H1 (cell line): ENCODE measurements around the gene MAN1C1. TPM values are rescaled to one million over a fixed set of nuclear protein-coding genes. Genes with fewer than 3 reads are reported as not detected.

Experiments used
- CTCF ChIA-PET: fragments of 300-600 bp; sonication (Branson Sonifier 250); formaldehyde crosslinking; loops from one replicate; lab custom pipeline; 2021; ENCODE audit not compliant: partially characterized antibody; lab: Charles Lee
- POLR2A ChIA-PET: fragments of 300-600 bp; sonication (Branson Sonifier 250); formaldehyde crosslinking; loops from one replicate; lab custom pipeline; 2021; ENCODE audit warnings: inconsistent platforms; ENCODE audit not compliant: partially characterized antibody; lab: Charles Lee
- DNase-seq, 2 experiments: peaks; one replicate each; pipeline versions ENCODE4 v3.0.0 to v3.0.0-alpha.2; 2010 to 2022; ENCODE audit warnings: low spot score in 2 of 2, low read depth in 1 of 2, mixed read lengths in 1 of 2
- FAIRE-seq: peaks from 2 replicates; lab custom pipeline; 2011; peaks lifted over from hg19 to GRCh38; lab: Jason Lieb, UNC
- H2AFZ ChIP-seq: 2 replicates; pipeline ENCODE4 v1.8.1; 2012; ENCODE audit warnings: low read length, inconsistent platforms
- H2AK5ac ChIP-seq: 2 replicates; pipeline ENCODE4 v1.6.1; 2013; ENCODE audit warnings: low read depth, low read length
- H2BK120ac ChIP-seq: replicated peaks from 2 replicates; pipeline ENCODE3; 2013; ENCODE audit warnings: low read depth, low read length, inconsistent platforms
- H2BK12ac ChIP-seq: 2 replicates; pipeline ENCODE4 v1.6.1; 2013; ENCODE audit warnings: low read depth, low read length
- H2BK15ac ChIP-seq: 2 replicates; pipeline ENCODE4 v1.6.1; 2013; ENCODE audit warnings: low read length
- H2BK20ac ChIP-seq: 2 replicates; pipeline ENCODE4 v1.6.1; 2013; ENCODE audit warnings: low read length
- H2BK5ac ChIP-seq: 2 replicates; pipeline ENCODE4 v1.6.1; 2013; ENCODE audit warnings: low read depth, low read length
- H3K14ac ChIP-seq: 2 replicates; pipeline ENCODE4 v1.6.1; 2013; ENCODE audit warnings: inconsistent platforms; ENCODE audit not compliant: insufficient read length
- H3K18ac ChIP-seq: 2 replicates; pipeline ENCODE4 v1.6.1; 2013; ENCODE audit warnings: low read length; ENCODE audit errors: extremely low read depth
- H3K23ac ChIP-seq: 2 replicates; pipeline ENCODE4 v1.6.1; 2013; ENCODE audit warnings: inconsistent platforms; ENCODE audit not compliant: insufficient read length
- H3K23me2 ChIP-seq: 2 replicates; pipeline ENCODE4 v1.6.1; 2013; ENCODE audit warnings: low read depth, low read length
- H3K27ac ChIP-seq: 2 replicates; pipeline ENCODE4 v1.6.1; 2011; ENCODE audit warnings: low read depth, low read length, inconsistent platforms
- H3K27me3 ChIP-seq, 4 experiments: replicated peaks in 1 of 4; 1 replicate in 1 of 4; 2 replicates in 3 of 4; pipeline versions ENCODE4 v1.6.1 to v1.8.1; 2011 to 2013; ENCODE audit warnings: low read length in 3 of 4, mild to moderate bottlenecking in 3 of 4, inconsistent platforms in 2 of 4, mixed read lengths in 2 of 4, moderate library complexity in 1 of 4; ENCODE audit not compliant: control insufficient read depth in 3 of 4, insufficient read depth in 3 of 4; ENCODE audit errors: extremely low read depth in 1 of 4
- H3K36me3 ChIP-seq, 4 experiments: 2 replicates each; pipeline versions ENCODE4 v1.6.1 to v1.8.1; 2011 to 2013; ENCODE audit warnings: mild to moderate bottlenecking in 4 of 4, low read length in 3 of 4, moderate library complexity in 2 of 4, control low read depth in 1 of 4, inconsistent platforms in 1 of 4; ENCODE audit not compliant: insufficient read depth in 4 of 4, control insufficient read depth in 2 of 4
- H3K4ac ChIP-seq: replicated peaks from 2 replicates; pipeline ENCODE3; 2013; ENCODE audit warnings: low read length, low read depth, mixed read lengths, inconsistent platforms; ENCODE audit not compliant: insufficient read length
- H3K4me1 ChIP-seq, 4 experiments: replicated peaks in 1 of 4; 1 replicate in 1 of 4; 2 replicates in 3 of 4; pipeline versions ENCODE4 v1.6.1 to v1.8.1; 2011 to 2013; ENCODE audit warnings: low read length in 3 of 4, inconsistent platforms in 2 of 4, mixed read lengths in 1 of 4; ENCODE audit not compliant: insufficient read depth in 4 of 4, control insufficient read depth in 3 of 4
- H3K4me2 ChIP-seq, 2 experiments: 2 replicates each; pipeline versions ENCODE4 v1.6.1 to v1.8.1; 2011 to 2013; ENCODE audit warnings: low read depth in 2 of 2, low read length in 2 of 2, control low read depth in 1 of 2, inconsistent platforms in 1 of 2, mild to moderate bottlenecking in 1 of 2; ENCODE audit not compliant: insufficient read depth in 1 of 2
- H3K4me3 ChIP-seq, 4 experiments: fragments of 200-600, 300-600 bp in 1 of 4; sonication (generic), shearing (Covaris generic), sonication (Bioruptor Twin) in 1 of 4; 2 replicates each; pipeline versions ENCODE4 v1.5.1 to v1.8.1; 2011 to 2016; ENCODE audit warnings: low read length in 4 of 4, low read depth in 3 of 4, control low read depth in 2 of 4, inconsistent platforms in 2 of 4, mild to moderate bottlenecking in 2 of 4, mixed read lengths in 1 of 4, moderate library complexity in 1 of 4; ENCODE audit not compliant: insufficient read depth in 2 of 4; ENCODE audit errors: extremely low read depth in 1 of 4
- H3K56ac ChIP-seq: replicated peaks from 2 replicates; pipeline ENCODE3; 2013; ENCODE audit warnings: low read depth, mild to moderate bottlenecking, mixed read lengths, low read length, inconsistent platforms; ENCODE audit not compliant: insufficient read length
- H3K79me1 ChIP-seq: 2 replicates; pipeline ENCODE4 v1.6.1; 2013; ENCODE audit warnings: low read depth, low read length, control low read depth
- H3K79me2 ChIP-seq, 2 experiments: 2 replicates each; pipeline versions ENCODE4 v1.6.1 to v1.8.1; 2012 to 2013; ENCODE audit warnings: low read length in 2 of 2, mild to moderate bottlenecking in 2 of 2, inconsistent platforms in 1 of 2; ENCODE audit not compliant: insufficient read depth in 2 of 2, control insufficient read depth in 1 of 2
- H3K9ac ChIP-seq, 4 experiments: replicated peaks in 1 of 4; 1 replicate in 1 of 4; 2 replicates in 3 of 4; pipeline versions ENCODE4 v1.6.1 to v1.8.1; 2011 to 2013; ENCODE audit warnings: low read depth in 3 of 4, low read length in 3 of 4, control low read depth in 2 of 4, mild to moderate bottlenecking in 2 of 4, moderate library complexity in 2 of 4, inconsistent platforms in 1 of 4; ENCODE audit errors: extremely low read depth in 1 of 4
- H3K9me3 ChIP-seq, 2 experiments: 2 replicates each; pipeline versions ENCODE4 v1.6.1 to v1.8.1; 2012 to 2013; ENCODE audit warnings: mild to moderate bottlenecking in 2 of 2, moderate library complexity in 2 of 2, control low read depth in 1 of 2, inconsistent platforms in 1 of 2, low read depth in 1 of 2, low read length in 1 of 2, mixed read lengths in 1 of 2; ENCODE audit not compliant: insufficient read depth in 2 of 2
- H4K20me1 ChIP-seq, 2 experiments: replicated peaks in 1 of 2; 2 replicates each; pipeline versions ENCODE3 to v1.8.1; 2011 to 2013; ENCODE audit warnings: inconsistent platforms in 2 of 2, low read length in 2 of 2, mild to moderate bottlenecking in 1 of 2; ENCODE audit not compliant: insufficient read depth in 2 of 2, control insufficient read depth in 1 of 2
- H4K5ac ChIP-seq: 2 replicates; pipeline ENCODE4 v1.6.1; 2013; ENCODE audit warnings: low read length, low read depth, mixed read lengths, inconsistent platforms; ENCODE audit not compliant: insufficient read length
- H4K8ac ChIP-seq: 2 replicates; pipeline ENCODE4 v1.8.0; 2013; ENCODE audit warnings: mild to moderate bottlenecking, moderate library complexity, low read length, inconsistent platforms; ENCODE audit not compliant: insufficient read depth; ENCODE audit errors: extremely low read depth
- H4K91ac ChIP-seq: replicated peaks from 2 replicates; pipeline ENCODE3; 2013; ENCODE audit warnings: low read length, mixed read lengths, inconsistent platforms; ENCODE audit not compliant: insufficient read length
- BACH1 ChIP-seq: IDR thresholded peaks from 2 replicates; pipeline ENCODE4 v1.6.1; 2012; ENCODE audit warnings: low read length, improper control_type of control experiment
- CEBPB ChIP-seq: IDR thresholded peaks from 2 replicates; pipeline ENCODE4 v1.6.1; 2012; ENCODE audit warnings: low read depth, low read length
- CHD2 ChIP-seq: IDR thresholded peaks from 2 replicates; pipeline ENCODE4 v1.6.1; 2012; ENCODE audit warnings: low read length, improper control_type of control experiment
- EZH2 ChIP-seq: fragments of 200-600 bp; sonication (generic); IDR thresholded peaks from 2 replicates; pipeline ENCODE4 v1.7.1; 2012; ENCODE audit warnings: low read depth, mild to moderate bottlenecking, moderate library complexity, low read length, inconsistent platforms; ENCODE audit not compliant: severe bottlenecking
- HDAC2 ChIP-seq, 2 experiments: fragments of 300-600 bp in 1 of 2; sonication (generic) in 1 of 2; IDR thresholded peaks; 2 replicates each; pipeline ENCODE4 v1.6.1; 2011 to 2012; ENCODE audit warnings: low read depth in 2 of 2, low read length in 2 of 2, mild to moderate bottlenecking in 2 of 2, moderate library complexity in 2 of 2, borderline replicate concordance in 1 of 2, inconsistent platforms in 1 of 2
- JUND ChIP-seq: IDR thresholded peaks from 2 replicates; pipeline ENCODE4 v1.6.1; 2011; ENCODE audit warnings: mild to moderate bottlenecking, improper control_type of control experiment, low read length
- PHF8 ChIP-seq: fragments of 200-600 bp; sonication (generic); conservative IDR thresholded peaks from 2 replicates; pipeline ENCODE4 v1.7.1; 2012; ENCODE audit warnings: low read depth, mild to moderate bottlenecking, inconsistent platforms, low read length, moderate library complexity
- POLR2A ChIP-seq, 2 experiments: IDR thresholded peaks; 1 replicate in 1 of 2; 2 replicates in 1 of 2; pipeline ENCODE4 v1.6.1; 2011; ENCODE audit warnings: low read depth in 2 of 2, low read length in 2 of 2, mild to moderate bottlenecking in 2 of 2; ENCODE audit errors: control extremely low read depth in 1 of 2
- RAD21 ChIP-seq, 2 experiments: IDR thresholded peaks in 1 of 2; conservative IDR thresholded peaks in 1 of 2; 2 replicates each; pipeline ENCODE4 v1.6.1; 2011; ENCODE audit warnings: low read depth in 2 of 2, low read length in 2 of 2, improper control_type of control experiment in 1 of 2, inconsistent platforms in 1 of 2, mild to moderate bottlenecking in 1 of 2, moderate library complexity in 1 of 2
- RNF2 ChIP-seq: fragments of 200-900, 300-1000 bp; sonication (generic); IDR thresholded peaks from 2 replicates; pipeline ENCODE4 v1.7.1; 2016; ENCODE audit warnings: borderline replicate concordance, low read depth, mild to moderate bottlenecking, antibody characterized with exemption, low read length; ENCODE audit not compliant: poor library complexity, severe bottlenecking; ENCODE audit errors: missing control alignments
- SIRT6 ChIP-seq: IDR thresholded peaks from one replicate; pipeline ENCODE4 v1.7.1; 2012; ENCODE audit warnings: low read length, inconsistent platforms
- SP2 ChIP-seq: IDR thresholded peaks from 2 replicates; pipeline ENCODE4 v1.6.1; 2012; ENCODE audit warnings: mild to moderate bottlenecking, low read length, inconsistent platforms
- TAF7 ChIP-seq: optimal IDR thresholded peaks from 2 replicates; pipeline ENCODE3; 2011; ENCODE audit warnings: low read depth, mild to moderate bottlenecking, inconsistent platforms, low read length, moderate library complexity, borderline replicate concordance
- WGBS, 2 experiments: shearing (Covaris generic) in 1 of 2; methylation state at CpG; one replicate each; pipeline versions ENCODE4 v1.1.6 to v1.1.7; 2013 to 2015; ENCODE audit warnings: low lambda C conversion rate in 2 of 2, mixed read lengths in 2 of 2, inconsistent platforms in 1 of 2, low coverage in 1 of 2, missing lambda C conversion rate in 1 of 2; ENCODE audit not compliant: insufficient replicate concordance in 2 of 2, insufficient coverage in 1 of 2, insufficient read length in 1 of 2; ENCODE audit errors: extremely low coverage in 1 of 2, missing lambda C conversion rate in 1 of 2; 5-methylcytosine and 5-hydroxymethylcytosine counted together
- polyA plus RNA-seq, 7 experiments: library from polyadenylated mRNA; depleted of rRNA in 3 of 7; stranded (reverse) in 5 of 7; unstranded in 2 of 7; fragments of >200 nt in 5 of 7; fragments of 200-250 nt in 2 of 7; gene quantifications; 1 replicate in 5 of 7; 2 replicates in 1 of 7; 4 replicates in 1 of 7; pipeline versions ENCODE4 v1.2.1 to v1.2.3, GENCODE V29; 2011 to 2013; ENCODE audit warnings: missing spikeins in 2 of 7, mixed read lengths in 2 of 7
- total RNA-seq: library from RNA; stranded (reverse); fragmentation: NEBNext Ultra II Directional; extraction: Animal tissue kit (Norgen Biotek cat#: 25700); gene quantifications from 2 replicates; pipeline ENCODE4 v1.2.1, GENCODE V29; 2021

MAN1C1 gene
- total and polyA plus RNA-seq, 2 of the 8 experiments (the other 6 are each of a cell fraction or from before 2014, with no cell fraction given) = 7.8 to 15.2 TPM

GRCh38 chr1:25614501-25615171 lies 2.0 kb upstream of the MAN1C1 start:
- H3K23me2 ChIP-seq = peaks cover 11% of the 10 kb centered on the region; the same call in 1 of the 2 replicates
- H3K56ac ChIP-seq = no peak overlapping the region
- no peaks in the 10 kb centered on the region for H3K79me2 ChIP-seq
- peaks cover 0 to 24% (median 6%) of the 10 kb centered on the region in 4 experiments; a peak in 6 of 7 replicates for H3K4me1 ChIP-seq
- no peak overlapping the region for H3K4me3 ChIP-seq
- no peak overlapping the region for H2BK12ac ChIP-seq
- no peak overlapping the region for H2BK5ac ChIP-seq
- no peak overlapping the region for H2AK5ac ChIP-seq
- H4K8ac ChIP-seq = no peak overlapping the region
- H2BK20ac ChIP-seq = no peak overlapping the region
- no peak overlapping the region for H4K91ac ChIP-seq
- FAIRE-seq (no peak), DNase-seq (peak in 1 of 2 experiments; percentile 22)
- H3K36me3 ChIP-seq = no peaks in the 10 kb centered on the region
- H3K79me1 ChIP-seq = no peaks in the 10 kb centered on the region
- H2AFZ ChIP-seq = no peak overlapping the region
- H4K20me1 ChIP-seq = peaks cover 0 to 2% of the 10 kb centered on the region in 2 experiments
- H4K5ac ChIP-seq = no peak overlapping the region
- no peak overlapping the region for H3K27ac ChIP-seq
- no peak overlapping the region for H3K9ac ChIP-seq
- H2BK15ac ChIP-seq = no peak overlapping the region
- CTCF ChIA-PET = interaction anchor here (0.6 to 2.1 kb wide), 7 partner anchors 42 to 571 kb away, joined by 3 to 9 read pairs (median 3); no protein-coding TSS in a partner anchor
- H3K27me3 ChIP-seq = peaks cover 9 to 29% (median 17%) of the 10 kb centered on the region in 4 experiments
- H3K4me2 ChIP-seq = no peak overlapping the region; a peak in 1 of 4 replicates
- H2BK120ac ChIP-seq = no peak overlapping the region
- POLR2A ChIA-PET = no interaction called here
- H3K4ac ChIP-seq = no peak overlapping the region
- WGBS, 2 experiments = 78% methylated on average over 4 of the region's 4 CpGs; no CpG with 5 or more reads in 1 of the 2 experiments
- no peaks in the 10 kb centered on the region for H3K9me3 ChIP-seq
- no peak overlapping the region for H3K23ac ChIP-seq
- H3K18ac ChIP-seq = no peak overlapping the region
- no peak overlapping the region for H3K14ac ChIP-seq
- no peak for TF ChIP-seq TAF7
- no peak for TF ChIP-seq BACH1
- TF ChIP-seq JUND = no peak
- no peak for TF ChIP-seq PHF8
- no peak for TF ChIP-seq SP2
- no peak for TF ChIP-seq CEBPB
- TF ChIP-seq HDAC2 (IDR thresholded peaks at IDR 0.05; ENCODE audit: borderline replicate concordance in 1 of 2, low read depth in 2 of 2, low read length in 2 of 2) = no peak
- TF ChIP-seq RNF2 = no peak
- no peak for TF ChIP-seq POLR2A (IDR thresholded peaks at IDR 0.05; ENCODE audit: control extremely low read depth in 1 of 2, low read depth in 2 of 2, low read length in 2 of 2)
- no peak for TF ChIP-seq SIRT6
- no peak for TF ChIP-seq EZH2
- TF ChIP-seq CHD2 = no peak
- TF ChIP-seq RAD21 (IDR thresholded peaks at IDR 0.05 in 1 of 2, conservative IDR thresholded peaks at IDR 0.05 in 1 of 2; ENCODE audit: low read depth in 2 of 2, low read length in 2 of 2) = no peak
